ENCODE results near the gene TSPAN9.
A peak's percentile ranks its signal among the peaks of the same experiment; 100 is the strongest.

The TSPAN9 gene

DNA sequence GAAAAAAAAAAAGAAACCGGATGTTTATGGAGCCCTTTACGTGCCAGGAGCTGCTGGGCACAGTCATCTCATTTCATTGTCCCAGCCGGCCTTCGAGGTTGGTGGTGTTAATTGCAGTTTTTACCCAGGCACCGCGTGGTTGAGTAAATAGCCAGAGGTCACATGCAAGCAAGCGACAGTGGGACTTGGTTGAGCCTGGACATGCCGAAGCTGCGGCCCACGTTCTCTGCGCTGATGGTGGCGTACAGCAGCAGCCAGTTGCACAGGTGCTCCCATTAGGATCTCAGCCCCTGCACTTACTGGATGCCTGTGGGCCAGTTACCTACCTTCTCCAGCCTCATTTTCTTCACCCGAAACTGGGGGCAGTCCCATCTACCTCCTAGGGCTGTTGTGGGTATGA is 54.0 kb downstream of the TSPAN9 start:
- peaks cover 60% of the 10 kb centered on the region for H3K4me1 Mint-ChIP-seq
- H3K4me3 Mint-ChIP-seq: peak overlapping the region; percentile 21
- peaks cover 2% of the 10 kb centered on the region for H3K9me3 Mint-ChIP-seq
- no peak for TF ChIP-seq CTCF (IDR thresholded peaks at IDR 0.05)
- peak overlapping the region; percentile 90 for H3K27ac Mint-ChIP-seq
- no peaks in the 10 kb centered on the region for H3K27me3 Mint-ChIP-seq (ENCODE audit: low read depth, poor library complexity)
- H3K36me3 Mint-ChIP-seq (ENCODE audit: low read depth): peaks cover 19% of the 10 kb centered on the region
- no peak for DNase-seq

GRCh38 chr12:3132636-3133404 is 55.6 kb downstream of the TSPAN9 start:
- Mint-ChIP-seq H3K4me3 (peak overlapping the region; percentile 22), H3K4me1 (peaks cover 77% of the 10 kb centered on the region), H3K27ac (no peak overlapping the region), H3K36me3 (ENCODE audit: low read depth) (peaks cover 16% of the 10 kb centered on the region), H3K9me3 (no peaks in the 10 kb centered on the region), H3K27me3 (ENCODE audit: low read depth, poor library complexity) (no peaks in the 10 kb centered on the region)
- TF ChIP-seq CTCF (IDR thresholded peaks at IDR 0.05): no peak
- no peak for DNase-seq

DNA sequence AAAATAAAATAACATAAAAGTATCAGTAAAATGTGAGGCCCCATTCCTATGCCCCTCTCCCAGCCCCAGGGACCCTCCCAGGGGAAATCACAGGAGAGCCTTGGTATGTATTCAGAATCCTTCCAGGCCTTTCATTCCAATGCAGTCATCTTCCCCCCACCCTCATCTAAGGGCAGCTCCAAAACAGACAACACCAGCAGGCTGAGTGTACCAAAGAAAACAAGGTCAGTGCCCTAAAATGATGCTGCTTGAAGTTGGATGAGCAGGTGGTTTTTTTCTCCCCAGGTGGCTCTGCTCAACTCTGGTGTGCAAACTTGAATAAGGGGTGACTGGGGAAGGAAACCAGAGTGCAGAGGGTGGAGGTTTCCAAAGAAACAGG is 56.2 kb downstream of the TSPAN9 start:
- H3K27ac Mint-ChIP-seq: no peak overlapping the region
- no peak for TF ChIP-seq CTCF (IDR thresholded peaks at IDR 0.05)
- peaks cover 83% of the 10 kb centered on the region for H3K4me1 Mint-ChIP-seq

DNA sequence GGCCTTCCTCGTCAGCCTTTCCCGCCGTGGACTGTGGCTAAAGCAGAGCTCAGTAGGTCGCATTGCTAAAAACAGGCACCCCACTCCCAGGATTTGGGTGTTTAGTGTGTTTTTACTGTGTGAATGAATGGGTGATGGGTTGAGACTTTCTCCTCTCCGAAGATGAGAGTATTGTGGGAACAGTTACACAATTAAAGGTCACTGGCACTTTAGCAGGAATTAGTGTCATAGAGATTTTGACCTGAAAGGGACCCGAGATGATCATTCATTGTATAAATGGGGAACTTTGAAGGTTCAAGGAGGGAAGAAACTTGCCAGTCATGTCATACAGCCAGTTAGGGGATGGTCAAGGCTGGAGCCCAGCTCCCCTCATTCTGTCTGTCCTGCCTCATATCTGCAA is 56.9 kb downstream of the TSPAN9 start:
- no peak for DNase-seq
- Mint-ChIP-seq H3K27ac (no peak overlapping the region), H3K9me3 (no peaks in the 10 kb centered on the region), H3K4me3 (no peak overlapping the region), H3K27me3 (ENCODE audit: low read depth, poor library complexity) (no peaks in the 10 kb centered on the region), H3K36me3 (ENCODE audit: low read depth) (peaks cover 3% of the 10 kb centered on the region), H3K4me1 (peaks cover 90% of the 10 kb centered on the region)
- TF ChIP-seq CTCF (IDR thresholded peaks at IDR 0.05): no peak

More for the DNA sequence above, 56.2 kb downstream of the TSPAN9 start:
- H3K27me3 Mint-ChIP-seq (ENCODE audit: low read depth, poor library complexity): no peaks in the 10 kb centered on the region
- DNase-seq: no peak
- no peak overlapping the region for H3K4me3 Mint-ChIP-seq
- H3K36me3 Mint-ChIP-seq (ENCODE audit: low read depth): peaks cover 10% of the 10 kb centered on the region
- no peaks in the 10 kb centered on the region for H3K9me3 Mint-ChIP-seq

DNA sequence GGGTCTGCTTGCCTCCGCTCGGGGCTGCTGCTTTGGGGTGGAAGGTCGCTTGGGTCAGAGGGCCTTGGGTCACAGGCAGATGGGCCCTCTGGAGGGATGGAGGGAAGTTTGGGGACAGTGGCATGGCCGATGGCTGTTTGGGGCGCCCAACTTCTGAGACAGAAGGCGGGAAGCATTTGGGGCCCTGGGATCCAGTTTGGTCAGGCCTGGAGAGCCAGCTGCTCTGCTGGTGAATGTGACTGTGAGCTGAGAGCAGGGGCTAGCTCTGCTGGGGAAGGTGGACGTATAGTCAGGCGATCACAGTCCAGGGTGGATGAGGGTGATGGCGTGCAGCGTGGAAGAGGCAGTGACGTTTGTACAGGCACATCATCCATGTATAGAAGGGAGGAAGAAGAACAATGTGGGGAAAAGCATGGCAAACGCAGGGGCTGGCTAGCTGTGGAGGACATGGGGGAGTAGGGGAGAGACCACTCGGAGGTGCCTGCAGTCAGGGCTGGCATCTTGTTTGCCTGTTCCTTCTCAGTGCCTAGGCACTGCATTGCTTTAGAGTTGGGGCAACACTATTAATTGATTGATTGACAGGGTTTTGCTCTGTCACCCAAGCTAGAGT is 57.5 kb downstream of the TSPAN9 start:
- H3K27ac Mint-ChIP-seq: no peak overlapping the region
- peaks cover 95% of the 10 kb centered on the region for H3K4me1 Mint-ChIP-seq
- H3K9me3 Mint-ChIP-seq: no peaks in the 10 kb centered on the region
- H3K36me3 Mint-ChIP-seq (ENCODE audit: low read depth): no peaks in the 10 kb centered on the region
- H3K4me3 Mint-ChIP-seq: no peak overlapping the region
- no peak for DNase-seq
- no peaks in the 10 kb centered on the region for H3K27me3 Mint-ChIP-seq (ENCODE audit: low read depth, poor library complexity)
- no peak for TF ChIP-seq CTCF (IDR thresholded peaks at IDR 0.05)
